ENCODE measurements around the gene LAS1L.
A peak's percentile ranks its signal among the peaks of the same experiment; 100 is the strongest.
"Not testable (repeated sequence)": the region's sequence is repeated elsewhere in the genome, so short reads cannot be mapped to it uniquely, and the experiment has no call there.

The LAS1L gene

GRCh38 chrX:65517923-65518322 is 16.7 kb downstream of the LAS1L start:
- DNase-seq (ENCODE audit: low spot score): no peak

DNA sequence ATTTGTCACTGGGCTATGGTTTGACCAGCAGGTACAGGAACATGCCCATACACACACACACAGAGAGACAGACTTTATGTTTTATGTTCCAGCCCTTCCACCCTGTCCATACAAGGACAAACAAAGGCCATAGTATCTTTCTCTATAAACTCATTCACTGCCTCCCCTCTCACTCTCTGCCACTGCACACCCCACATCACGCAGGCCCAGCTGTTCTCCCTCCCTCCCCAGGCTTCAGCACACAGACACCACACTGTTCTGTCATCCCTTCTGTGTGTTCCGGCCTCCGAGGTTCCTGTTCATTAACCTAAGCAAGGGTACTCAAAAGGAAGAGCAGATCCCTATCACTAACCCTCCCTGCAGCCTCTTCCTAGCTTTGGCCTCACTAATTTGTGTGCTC is 17.8 kb downstream of the LAS1L start:
- DNase-seq (ENCODE audit: low spot score): no peak

- no peak for DNase-seq (ENCODE audit: low spot score)
Observed at GRCh38 chrX:65513610-65514009, 21.0 kb downstream of the LAS1L start.

GRCh38 chrX:65509400-65509799 is 25.2 kb downstream of the LAS1L start:
- DNase-seq (ENCODE audit: low spot score): no peak

DNA sequence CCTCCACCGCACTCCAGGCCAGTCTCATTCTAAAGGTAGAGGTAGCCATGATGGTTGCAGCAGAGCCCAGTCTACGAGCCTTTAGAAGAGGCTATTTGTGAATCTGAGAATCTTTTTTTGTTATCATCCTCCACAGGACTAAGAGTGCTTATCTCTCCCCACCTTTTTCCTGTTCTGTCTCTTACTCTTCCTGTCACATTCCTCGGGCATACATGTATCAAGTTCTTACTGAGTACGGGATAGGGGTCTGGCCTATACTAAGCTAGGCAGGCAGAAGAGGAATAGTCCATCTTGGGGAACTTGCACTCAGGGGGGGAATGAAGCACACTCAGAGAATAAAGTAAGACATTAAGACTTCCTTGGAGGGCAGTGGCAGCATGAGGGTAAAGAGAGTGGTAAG is 25.7 kb downstream of the LAS1L start:
- DNase-seq (ENCODE audit: low spot score): no peak

- no peak for DNase-seq (ENCODE audit: low spot score)
Observed at GRCh38 chrX:65502618-65503017, 32.0 kb downstream of the LAS1L start.

DNA sequence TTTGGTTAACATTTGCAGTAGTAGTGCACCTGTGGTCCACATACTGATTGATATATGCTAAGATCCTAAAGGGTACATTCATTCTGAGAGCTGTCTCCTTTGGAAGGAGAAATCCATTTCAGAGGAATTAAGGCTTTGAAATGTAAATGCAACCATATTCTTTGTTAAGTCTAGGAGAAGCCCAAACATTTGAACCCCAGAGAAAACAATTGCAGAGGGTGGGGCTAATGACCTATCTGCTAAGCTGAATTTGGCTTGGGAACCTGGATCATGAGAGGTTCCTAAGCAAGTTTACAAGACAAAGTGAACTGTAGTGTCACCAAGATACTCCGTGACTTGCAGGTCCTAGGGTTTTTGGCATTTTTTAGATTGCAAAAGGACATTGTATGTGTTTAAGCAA is 41.2 kb downstream of the LAS1L start:
- peak; percentile 25 for DNase-seq (ENCODE audit: low spot score)

- no peak for DNase-seq (ENCODE audit: low spot score)
Observed at GRCh38 chrX:65491620-65492019, 43.0 kb downstream of the LAS1L start.

DNA sequence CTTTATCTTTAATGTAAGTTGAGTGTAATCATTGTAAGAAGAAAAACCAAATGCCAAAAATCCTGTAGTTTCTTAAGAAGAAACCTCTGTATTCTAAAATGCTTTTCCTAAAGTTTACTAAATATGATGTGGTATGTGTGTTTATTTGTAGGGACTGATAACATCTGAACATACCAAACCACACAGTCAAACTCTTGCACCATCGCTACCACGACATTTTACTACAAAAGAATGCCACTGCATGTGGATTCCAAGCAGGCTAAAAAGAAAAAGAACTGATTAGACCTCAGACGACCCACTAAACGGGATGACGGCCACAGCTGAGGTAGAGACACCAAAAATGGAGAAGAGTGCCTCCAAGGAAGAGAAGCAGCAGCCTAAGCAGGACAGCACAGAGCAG is 46.1 kb downstream of the LAS1L start:
- no peak for DNase-seq (ENCODE audit: low spot score)

GRCh38 chrX:65480960-65481359 is 53.6 kb downstream of the LAS1L start:
- peak; percentile 14 for DNase-seq (ENCODE audit: low spot score)

- DNase-seq (ENCODE audit: low spot score): not testable (repeated sequence)
Observed at GRCh38 chrX:65479102-65479501, 55.5 kb downstream of the LAS1L start.

GRCh38 chrX:65476564-65476963 is 58.0 kb downstream of the LAS1L start:
- DNase-seq (ENCODE audit: low spot score): no peak

DNA sequence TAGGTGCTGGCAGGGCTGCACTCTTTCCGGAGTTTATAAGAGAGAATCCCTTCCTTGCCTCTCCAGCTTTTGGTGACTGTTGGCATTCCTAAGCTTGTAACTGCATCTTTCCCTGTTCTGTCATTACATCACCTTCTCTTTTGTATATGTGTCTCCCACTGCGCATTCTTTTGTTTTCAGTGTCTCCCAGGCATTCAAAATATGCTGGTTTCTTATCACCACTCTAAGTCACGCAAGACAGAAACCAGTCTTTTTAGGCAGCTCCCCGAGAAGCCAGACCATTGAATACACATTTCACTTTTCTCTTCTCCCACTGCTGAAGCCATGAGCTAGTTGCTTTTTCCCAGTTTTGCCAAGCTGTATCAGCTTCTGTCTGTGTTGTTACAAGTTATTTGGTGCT is 71.0 kb downstream of the LAS1L start:
- peak; percentile 49 for DNase-seq (ENCODE audit: low spot score)
